Trophoblast cell (in vitro differentiated cells and primary cell): ENCODE data around the gene PARD3B.

Experiments
- DNase-seq, 2 donors: peaks; one replicate each; pipeline ENCODE4 v3.0.0-alpha.2; 2016
- H2AFZ ChIP-seq: 2 replicates; pipeline ENCODE4 v1.6.1; 2013; ENCODE audit warnings: low read length, moderate library complexity, mild to moderate bottlenecking; ENCODE audit not compliant: insufficient read depth, poor library complexity
- H2AK5ac ChIP-seq: 2 replicates; pipeline ENCODE4 v1.6.1; 2013; ENCODE audit warnings: mild to moderate bottlenecking, low read length
- H2BK120ac ChIP-seq: 2 replicates; pipeline ENCODE4 v1.6.1; 2013; ENCODE audit warnings: low read length, mild to moderate bottlenecking, moderate library complexity; ENCODE audit not compliant: insufficient read depth, poor library complexity
- H2BK12ac ChIP-seq: 2 replicates; pipeline ENCODE4 v1.6.1; 2013; ENCODE audit warnings: mild to moderate bottlenecking, low read length, moderate library complexity
- H2BK5ac ChIP-seq: 2 replicates; pipeline ENCODE4 v1.6.1; 2013; ENCODE audit warnings: low read length, low read depth, moderate library complexity, mild to moderate bottlenecking; ENCODE audit not compliant: poor library complexity
- H3K14ac ChIP-seq: 2 replicates; pipeline ENCODE4 v1.6.1; 2013; ENCODE audit warnings: mild to moderate bottlenecking, low read length
- H3K18ac ChIP-seq: 2 replicates; pipeline ENCODE4 v1.6.1; 2013; ENCODE audit warnings: mild to moderate bottlenecking, low read length
- H3K23ac ChIP-seq: 2 replicates; pipeline ENCODE4 v1.6.1; 2013; ENCODE audit warnings: low read length
- H3K27ac ChIP-seq: 2 replicates; pipeline ENCODE4 v1.5.1; 2013; ENCODE audit warnings: low read depth, mild to moderate bottlenecking, inconsistent platforms, low read length, moderate library complexity
- H3K27me3 ChIP-seq: 2 replicates; pipeline ENCODE4 v1.6.1; 2013; ENCODE audit warnings: inconsistent platforms, mild to moderate bottlenecking, low read length, moderate library complexity; ENCODE audit not compliant: insufficient read depth
- H3K36me3 ChIP-seq, 2 experiments: 1 replicate in 1 of 2; 2 replicates in 1 of 2; pipeline ENCODE4 v1.6.1; 2013; ENCODE audit warnings: low read length in 2 of 2, mild to moderate bottlenecking in 2 of 2, moderate library complexity in 1 of 2; ENCODE audit not compliant: insufficient read depth in 2 of 2, control insufficient read depth in 1 of 2
- H3K4ac ChIP-seq: 2 replicates; pipeline ENCODE4 v1.6.1; 2013; ENCODE audit warnings: low read depth, mild to moderate bottlenecking, low read length, moderate library complexity
- H3K4me1 ChIP-seq, 2 experiments: 1 replicate in 1 of 2; 2 replicates in 1 of 2; pipeline ENCODE4 v1.6.1; 2013; ENCODE audit warnings: low read length in 2 of 2, mild to moderate bottlenecking in 2 of 2, moderate library complexity in 1 of 2; ENCODE audit not compliant: insufficient read depth in 2 of 2, control insufficient read depth in 1 of 2
- H3K4me2 ChIP-seq: 2 replicates; pipeline ENCODE4 v1.6.1; 2013; ENCODE audit warnings: inconsistent platforms, mild to moderate bottlenecking, low read length, moderate library complexity
- H3K4me3 ChIP-seq: 2 replicates; pipeline ENCODE4 v1.5.1; 2013; ENCODE audit warnings: mild to moderate bottlenecking, low read depth, low read length, inconsistent platforms
- H3K79me1 ChIP-seq: one replicate; pipeline ENCODE4 v1.6.1; 2013; ENCODE audit warnings: low read length
- H3K79me2 ChIP-seq: 2 replicates; pipeline ENCODE4 v1.6.1; 2013; ENCODE audit warnings: low read length, mild to moderate bottlenecking; ENCODE audit not compliant: control insufficient read depth, insufficient read depth, poor library complexity
- H3K9ac ChIP-seq: 2 replicates; pipeline ENCODE4 v1.6.1; 2013; ENCODE audit warnings: mild to moderate bottlenecking, low read length
- H3K9me3 ChIP-seq: 2 replicates; pipeline ENCODE4 v1.6.1; 2013; ENCODE audit warnings: low read depth, mild to moderate bottlenecking, control low read depth, inconsistent platforms, low read length; ENCODE audit not compliant: insufficient read depth
- H4K12ac ChIP-seq: 2 replicates; pipeline ENCODE4 v1.6.1; 2013; ENCODE audit warnings: low read depth, mild to moderate bottlenecking, low read length, moderate library complexity
- H4K8ac ChIP-seq: 2 replicates; pipeline ENCODE4 v1.6.1; 2013; ENCODE audit warnings: low read depth, mild to moderate bottlenecking, low read length, moderate library complexity
- H4K91ac ChIP-seq: one replicate; pipeline ENCODE4 v1.6.1; 2013; ENCODE audit warnings: low read depth, mild to moderate bottlenecking, low read length, moderate library complexity
- WGBS: extraction: QIAGEN DNeasy Blood & Tissue Kit; methylation state at CpG from one replicate; pipeline ENCODE4 v1.1.7; 2013; ENCODE audit warnings: missing lambda C conversion rate; ENCODE audit not compliant: insufficient read length, insufficient coverage; ENCODE audit errors: extremely low coverage; 5-methylcytosine and 5-hydroxymethylcytosine counted together

Gene PARD3B

DNA sequence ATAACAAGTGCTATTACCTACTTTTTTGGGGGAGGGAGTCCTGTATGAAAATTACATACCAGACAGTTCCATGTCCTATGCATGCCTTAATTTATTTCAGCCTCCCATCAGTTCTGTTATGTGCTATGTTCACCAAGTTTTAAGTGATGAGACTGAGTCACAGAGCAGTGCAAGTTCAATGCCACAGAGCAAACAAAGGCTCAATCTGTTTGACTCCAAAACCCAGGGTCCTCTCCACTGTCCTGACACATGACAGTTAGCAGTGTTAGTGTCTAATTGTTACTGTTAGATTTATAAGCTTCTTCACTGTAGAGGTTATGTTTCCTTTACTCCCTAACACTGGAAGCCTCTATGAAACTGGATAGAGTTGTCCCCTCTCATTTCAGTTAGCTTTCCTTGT lies 498.0 kb downstream of the PARD3B start:
- H2BK12ac ChIP-seq: no peak overlapping the region
- no peaks in the 10 kb centered on the region for H3K27me3 ChIP-seq
- H2BK120ac ChIP-seq: no peak overlapping the region
- H3K4ac ChIP-seq: no peak overlapping the region
- H3K23ac ChIP-seq: no peak overlapping the region
- H3K27ac ChIP-seq: no peak overlapping the region
- no peak for DNase-seq
- no peak overlapping the region for H2AFZ ChIP-seq
- no peaks in the 10 kb centered on the region for H3K79me2 ChIP-seq
- no peaks in the 10 kb centered on the region for H3K36me3 ChIP-seq
- H4K91ac ChIP-seq: no peak overlapping the region
- peaks cover 0 to 2% of the 10 kb centered on the region in 2 experiments for H3K4me1 ChIP-seq
- no peak overlapping the region for H3K4me3 ChIP-seq
- H2BK5ac ChIP-seq: no peak overlapping the region
- H3K14ac ChIP-seq: no peak overlapping the region
- no peak overlapping the region for H2AK5ac ChIP-seq
- H3K9ac ChIP-seq: no peak overlapping the region
- no peak overlapping the region for H3K18ac ChIP-seq
- no peak overlapping the region for H3K4me2 ChIP-seq
- H3K79me1 ChIP-seq: no peaks in the 10 kb centered on the region
- no peak overlapping the region for H4K8ac ChIP-seq
- no peak overlapping the region for H4K12ac ChIP-seq
- H3K9me3 ChIP-seq: no peaks in the 10 kb centered on the region

- no peaks in the 10 kb centered on the region for H3K9me3 ChIP-seq
- no peak overlapping the region for H2BK5ac ChIP-seq
- H4K12ac ChIP-seq: no peak overlapping the region
- H3K4me3 ChIP-seq: no peak overlapping the region
- H3K79me2 ChIP-seq: no peaks in the 10 kb centered on the region
- no peak overlapping the region for H3K18ac ChIP-seq
- H3K23ac ChIP-seq: no peak overlapping the region
- H2BK120ac ChIP-seq: no peak overlapping the region
- H3K4ac ChIP-seq: no peak overlapping the region
- peaks cover 0 to 2% of the 10 kb centered on the region in 2 experiments for H3K4me1 ChIP-seq
- no peak overlapping the region for H4K91ac ChIP-seq
- H3K27me3 ChIP-seq: no peaks in the 10 kb centered on the region
- no peak overlapping the region for H3K27ac ChIP-seq
- no CpG with 5 or more reads among the region's 2 CpGs for WGBS
- no peaks in the 10 kb centered on the region for H3K36me3 ChIP-seq
- H2AK5ac ChIP-seq: no peak overlapping the region
- no peak overlapping the region for H3K14ac ChIP-seq
- no peaks in the 10 kb centered on the region for H3K79me1 ChIP-seq
- DNase-seq: no peak
- H2BK12ac ChIP-seq: no peak overlapping the region
- H2AFZ ChIP-seq: no peak overlapping the region
- H4K8ac ChIP-seq: no peak overlapping the region
- no peak overlapping the region for H3K4me2 ChIP-seq
- H3K9ac ChIP-seq: no peak overlapping the region
Observed at GRCh38 chr2:205045706-205046105, 500.4 kb downstream of the PARD3B start.

- Histone ChIP-seq H2BK120ac (no peak overlapping the region), H3K4ac (no peak overlapping the region), H3K9me3 (no peaks in the 10 kb centered on the region), H3K79me2 (no peaks in the 10 kb centered on the region), H3K4me1 (peaks cover 0 to 2% of the 10 kb centered on the region in 2 experiments), H3K14ac (no peak overlapping the region), H3K23ac (no peak overlapping the region), H2BK12ac (no peak overlapping the region), H3K79me1 (no peaks in the 10 kb centered on the region), H3K27me3 (no peaks in the 10 kb centered on the region), H3K4me3 (no peak overlapping the region), H3K27ac (no peak overlapping the region), H2AK5ac (no peak overlapping the region), H2BK5ac (no peak overlapping the region), H3K9ac (no peak overlapping the region), H3K18ac (no peak overlapping the region), H4K91ac (no peak overlapping the region), H2AFZ (no peak overlapping the region), H4K12ac (no peak overlapping the region), H4K8ac (no peak overlapping the region), H3K4me2 (no peak overlapping the region), H3K36me3 (no peaks in the 10 kb centered on the region)
- DNase-seq: no peak
- no CpG with 5 or more reads among the region's 1 CpG for WGBS
Observed at GRCh38 chr2:205047273-205047839, 502.1 kb downstream of the PARD3B start.

GRCh38 chr2:205051417-205051816 lies 506.1 kb downstream of the PARD3B start:
- Histone ChIP-seq H3K9me3 (no peaks in the 10 kb centered on the region), H3K36me3 (no peaks in the 10 kb centered on the region), H3K4me2 (no peak overlapping the region), H3K27ac (no peak overlapping the region), H3K4ac (no peak overlapping the region), H2AFZ (no peak overlapping the region), H3K4me3 (no peak overlapping the region), H3K23ac (no peak overlapping the region), H2BK120ac (no peak overlapping the region), H3K79me1 (peaks cover 2% of the 10 kb centered on the region), H4K91ac (no peak overlapping the region), H3K9ac (no peak overlapping the region), H3K18ac (no peak overlapping the region), H4K12ac (no peak overlapping the region), H3K14ac (no peak overlapping the region), H2BK12ac (no peak overlapping the region), H2AK5ac (no peak overlapping the region), H3K27me3 (no peaks in the 10 kb centered on the region), H4K8ac (no peak overlapping the region), H3K4me1 (peaks cover 0 to 4% of the 10 kb centered on the region in 2 experiments), H2BK5ac (no peak overlapping the region), H3K79me2 (no peaks in the 10 kb centered on the region)
- DNase-seq: no peak
